GM21529 (cell line): ENCODE results near the gene DMD.

ENCODE experiments used
- ATAC-seq: cut with Tn5 transposase; IDR thresholded peaks from one replicate; pipeline ENCODE4 v1.9.1; 2021; ENCODE audit not compliant: unreplicated experiment

The DMD gene

DNA sequence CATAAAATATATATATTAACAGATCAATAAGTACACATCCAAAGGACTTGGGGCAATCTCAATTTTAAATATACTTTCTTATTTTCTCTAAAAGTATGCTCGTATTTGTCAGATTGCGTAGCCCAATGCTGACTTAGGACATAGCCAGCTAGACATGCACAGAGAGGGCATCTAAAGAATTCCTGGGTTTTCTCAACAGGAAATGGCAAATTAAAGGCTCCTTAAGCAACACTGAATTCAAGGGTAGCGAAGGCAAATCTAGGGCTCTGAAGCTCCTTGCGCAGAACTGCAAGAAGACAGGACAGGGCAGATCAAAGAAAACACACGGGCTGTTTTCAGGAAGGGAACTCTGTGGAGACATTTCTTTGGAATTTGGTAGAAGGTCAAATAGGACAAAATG is 2044.9 kb downstream of the DMD start:
- ATAC-seq: no peak

DNA sequence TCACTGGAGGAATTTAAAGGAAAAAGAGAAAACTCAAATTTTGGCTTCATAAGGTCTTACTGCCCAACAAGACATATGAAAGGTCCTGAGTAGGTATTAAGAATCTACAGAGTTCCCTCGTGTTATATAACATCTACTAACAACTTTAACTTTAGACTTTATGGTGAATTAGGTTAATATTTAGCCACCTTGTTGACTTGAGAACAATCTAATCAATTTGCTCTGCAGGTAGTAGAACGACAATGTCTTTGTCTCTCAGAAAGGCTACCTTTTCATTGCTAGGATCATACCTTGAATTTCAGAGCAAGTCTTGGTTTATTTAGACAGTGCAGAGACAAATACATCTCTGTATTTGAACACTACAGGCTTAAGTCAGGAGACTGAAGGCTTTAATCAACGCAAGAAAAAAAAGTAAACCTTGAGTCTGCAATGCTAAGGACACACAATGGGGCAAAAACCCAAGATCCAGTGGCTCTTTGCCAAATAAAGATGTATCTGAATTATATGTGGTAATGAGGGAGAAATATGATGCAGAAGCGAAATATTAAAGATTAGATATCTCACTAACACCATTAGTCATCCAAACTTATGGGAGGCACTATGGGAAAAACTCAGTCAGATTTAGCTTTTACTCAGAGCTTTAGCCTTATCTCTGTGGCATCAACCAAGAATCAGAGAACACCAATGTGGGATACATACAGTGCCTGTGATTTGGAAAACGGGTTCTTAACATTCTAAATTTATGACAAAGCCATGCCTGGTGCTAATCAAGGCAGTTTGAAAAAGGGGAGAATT is 2045.9 kb downstream of the DMD start:
- no peak for ATAC-seq

DNA sequence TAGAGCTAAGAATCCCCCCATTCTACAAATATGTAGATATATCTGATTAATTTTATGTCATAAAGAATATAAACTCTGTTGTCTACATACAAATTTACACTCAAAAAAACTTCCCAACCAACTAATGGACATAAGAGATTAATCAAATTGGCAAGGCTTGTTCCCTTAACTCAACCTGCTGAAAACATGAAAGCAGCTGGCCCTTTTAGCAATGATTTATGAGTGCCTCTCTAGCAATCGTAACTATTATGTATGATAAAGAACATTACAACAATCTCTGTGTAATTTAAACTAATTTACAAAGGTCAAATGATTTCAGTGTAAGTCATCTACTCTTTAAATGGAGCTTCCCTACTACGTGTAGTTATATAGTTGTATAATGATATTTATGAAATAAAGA is 2056.4 kb downstream of the DMD start:
- ATAC-seq: no peak

DNA sequence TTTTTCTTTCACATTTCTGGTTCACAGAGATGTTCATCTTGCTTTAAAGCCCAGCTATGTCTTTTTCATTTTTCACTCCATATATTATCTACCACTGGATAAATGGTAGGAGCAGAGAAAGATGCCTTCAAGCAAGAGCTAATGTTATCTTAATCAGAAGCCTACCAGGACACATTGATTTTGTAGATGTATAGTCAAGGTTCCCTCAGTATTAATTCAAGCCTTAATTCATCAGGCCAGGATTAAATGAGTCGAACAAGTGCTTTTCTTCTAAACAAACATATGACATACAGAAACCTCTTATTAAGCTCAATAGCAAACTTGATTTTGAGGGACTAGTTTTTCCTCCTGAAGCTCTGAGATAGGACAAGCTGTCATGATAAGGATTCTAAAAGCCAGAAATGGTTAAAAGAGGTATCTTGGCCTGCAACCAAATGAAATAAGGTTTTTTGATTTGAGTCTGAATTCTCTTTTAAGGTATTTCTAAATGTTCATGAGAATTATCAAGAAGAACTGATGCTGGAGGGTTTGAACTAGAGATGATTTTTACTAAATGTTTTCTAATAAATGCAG is 2057.8 kb downstream of the DMD start:
- no peak for ATAC-seq

DNA sequence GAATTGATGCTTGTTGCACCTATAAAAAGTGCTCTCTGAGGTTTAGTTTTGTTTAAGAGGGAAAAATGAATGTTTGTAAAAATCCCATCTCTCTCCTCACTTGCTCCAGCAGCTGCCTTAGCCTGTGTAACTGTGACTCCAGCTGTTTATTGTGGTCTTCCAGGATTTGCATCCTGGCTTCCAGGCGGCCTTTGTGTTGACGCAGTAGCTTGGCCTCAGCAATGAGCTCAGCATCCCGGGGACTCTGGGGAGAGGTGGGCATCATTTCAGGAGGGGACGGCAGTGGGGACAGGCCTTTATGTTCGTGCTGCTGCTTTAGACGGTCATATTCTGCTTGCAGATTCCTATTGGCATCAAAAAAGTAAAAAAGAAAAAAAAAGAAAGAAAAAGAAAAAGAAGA is 2064.2 kb downstream of the DMD start:
- ATAC-seq: no peak

DNA sequence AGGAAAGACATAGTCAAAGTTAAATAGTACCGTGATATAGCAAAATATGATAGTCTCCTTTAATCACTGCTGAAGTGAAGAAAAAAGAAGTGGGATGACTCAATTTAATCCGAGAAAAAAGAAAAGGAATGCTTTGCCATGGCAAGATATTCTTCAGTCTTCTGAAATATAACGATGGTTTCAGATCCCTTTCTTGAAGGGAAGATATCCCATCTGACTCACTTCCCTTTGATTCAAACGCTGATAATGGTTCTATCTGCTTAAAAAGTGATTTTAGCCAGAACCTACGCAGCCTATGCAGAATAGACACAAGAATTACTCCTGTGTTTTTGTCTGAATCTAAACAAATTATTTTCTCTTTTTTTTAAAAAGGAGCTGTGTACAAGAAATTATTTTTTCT is 2071.4 kb downstream of the DMD start:
- ATAC-seq: no peak

DNA sequence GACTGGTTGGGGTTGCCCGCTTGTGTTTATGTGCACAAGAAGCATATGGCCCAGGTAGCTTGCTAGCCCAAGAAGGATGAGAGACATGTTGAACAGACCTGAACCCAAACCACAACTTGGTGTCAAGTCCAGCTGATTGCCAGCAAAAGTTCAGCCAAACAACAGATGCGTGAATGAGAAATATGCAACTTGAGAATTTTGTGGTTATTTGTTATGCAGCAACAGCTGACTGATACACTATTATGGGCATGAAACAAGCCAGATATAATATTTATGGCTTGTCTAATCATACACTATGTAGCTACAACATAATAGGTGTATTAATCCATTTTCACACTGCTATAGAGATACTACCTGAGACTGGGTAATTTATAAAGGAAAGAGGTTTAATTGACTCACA is 2073.2 kb downstream of the DMD start:
- ATAC-seq: no peak

DNA sequence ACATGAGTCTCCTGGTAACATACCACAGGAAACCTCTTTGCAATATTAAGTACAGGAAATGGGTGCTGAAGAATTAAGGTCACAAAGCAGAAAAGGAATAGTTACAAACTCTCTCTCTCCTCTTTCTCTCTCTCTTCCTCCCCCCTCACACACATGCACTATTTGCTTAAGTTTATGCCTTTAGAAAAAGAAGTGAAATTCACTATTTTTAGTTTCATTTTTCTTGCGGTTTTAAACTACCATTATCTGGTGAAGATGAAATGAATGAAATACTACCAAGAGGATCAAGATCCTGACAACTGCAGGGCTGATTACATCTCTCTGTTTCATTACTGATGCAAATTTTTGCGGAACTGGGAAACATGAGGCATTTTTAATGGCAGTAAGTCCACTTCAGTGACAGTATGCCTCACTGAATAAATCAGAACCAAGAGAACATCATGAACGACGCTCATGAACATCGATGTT is 2075.2 kb downstream of the DMD start:
- ATAC-seq: peak; percentile 95

DNA sequence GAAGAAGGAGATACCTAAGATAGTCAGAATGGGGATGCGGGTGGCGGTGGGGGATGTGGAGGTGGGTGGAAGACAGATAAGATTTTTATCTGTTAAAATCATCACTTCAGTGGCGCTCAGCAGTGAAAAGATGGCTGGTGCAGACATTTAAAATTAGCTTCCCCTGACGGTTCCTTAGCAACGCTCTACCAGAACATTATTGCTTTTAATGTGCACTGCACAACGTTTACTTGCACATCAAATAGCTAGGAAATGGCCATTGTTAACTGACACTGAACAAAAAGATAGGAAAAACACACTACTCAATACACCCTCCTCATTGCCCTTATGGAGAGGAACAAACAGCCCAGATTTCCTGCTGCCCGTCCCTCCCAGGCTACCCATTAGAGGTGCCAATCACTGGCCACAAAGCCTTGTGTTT is 2078.5 kb downstream of the DMD start:
- ATAC-seq: no peak

DNA sequence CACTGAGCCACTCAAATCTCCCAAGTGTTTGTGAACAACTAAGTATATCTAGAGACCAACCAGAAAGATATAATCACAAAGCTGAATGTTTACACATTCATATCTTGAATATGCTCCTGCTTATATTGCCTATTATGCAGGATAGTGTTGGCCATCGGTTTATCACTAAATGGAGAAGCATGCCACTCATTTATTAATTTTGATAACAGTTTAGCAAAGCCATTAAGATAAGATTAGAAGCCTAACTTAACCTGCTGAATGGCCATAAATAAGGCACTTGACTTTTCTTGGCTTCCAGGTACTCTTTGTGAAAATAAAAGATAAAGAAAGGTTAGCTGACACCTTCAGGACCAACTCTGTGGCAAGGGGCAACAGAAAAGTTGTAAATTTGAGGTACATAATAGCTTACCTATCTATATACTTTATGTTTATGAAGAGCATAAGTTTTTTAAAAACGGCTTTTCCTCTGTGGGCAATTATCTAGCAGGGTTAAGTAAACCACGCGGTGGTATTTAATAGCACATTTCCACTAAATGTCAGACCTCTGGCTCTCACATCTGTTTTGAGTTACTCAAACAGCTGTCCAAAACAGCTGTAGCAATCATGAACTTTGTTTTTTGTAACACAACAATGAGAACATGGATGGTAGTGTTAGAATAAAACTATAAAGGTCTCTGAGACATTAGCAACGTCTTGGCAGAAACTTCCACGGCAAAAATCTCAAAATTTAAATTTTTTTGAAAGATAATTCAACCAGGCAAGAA is 2080.7 kb downstream of the DMD start:
- ATAC-seq: no peak

DNA sequence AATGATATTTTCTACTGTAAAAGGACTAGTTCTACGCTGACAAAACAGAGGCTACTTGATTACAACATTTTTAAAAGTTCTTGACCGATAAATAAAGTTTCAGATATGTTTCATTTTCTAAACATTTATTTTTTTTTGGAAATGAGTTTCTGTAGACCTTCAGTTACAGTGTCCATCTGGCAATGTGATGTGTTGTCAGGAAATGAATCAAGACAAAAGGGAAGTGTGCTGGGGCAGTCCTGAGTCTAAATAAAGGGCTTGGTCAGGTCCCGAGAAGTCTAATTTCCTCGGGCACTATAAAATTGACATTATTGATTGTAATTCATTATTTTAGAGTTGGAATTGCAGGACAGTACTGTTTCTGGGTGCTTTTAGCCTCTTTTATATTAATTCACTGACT is 2082.5 kb downstream of the DMD start:
- ATAC-seq: no peak

DNA sequence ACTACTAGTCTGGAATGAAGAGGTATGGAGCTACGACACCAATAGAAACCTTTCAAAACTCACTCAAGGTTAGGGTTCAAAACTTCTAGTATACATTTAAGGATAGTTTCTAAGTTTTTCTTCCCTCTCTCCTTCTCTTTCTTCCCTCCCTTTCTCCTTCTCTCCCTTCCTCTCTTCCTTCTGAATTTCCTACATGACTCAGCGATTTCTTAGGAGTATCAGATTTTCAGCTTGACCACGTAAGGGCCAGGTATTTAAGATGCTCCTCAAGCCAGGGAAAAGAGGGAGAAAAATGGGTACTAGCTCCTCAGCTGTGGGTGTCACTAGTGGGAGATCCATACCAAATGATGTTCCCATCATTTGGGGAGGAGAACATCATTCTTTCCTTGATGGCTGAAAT is 2083.6 kb downstream of the DMD start:
- ATAC-seq: no peak

DNA sequence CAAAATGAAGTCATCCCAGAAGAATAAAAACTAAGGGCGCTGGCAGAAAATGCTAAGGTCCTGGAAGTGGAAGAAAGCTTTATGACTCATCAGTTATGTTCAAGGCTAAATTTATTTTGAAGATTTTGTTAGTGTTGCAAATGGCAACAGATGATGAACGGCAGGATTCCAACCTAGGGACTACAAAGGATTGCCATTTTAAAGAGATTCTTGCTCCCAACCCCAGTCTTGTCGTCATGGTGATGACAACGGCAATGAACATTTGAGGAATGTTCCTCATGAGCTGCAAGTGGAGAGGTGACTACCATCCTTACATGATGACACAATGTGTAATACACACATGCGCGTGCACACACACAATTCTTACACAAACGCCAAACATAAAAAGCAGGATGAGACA is 2085.1 kb downstream of the DMD start:
- no peak for ATAC-seq

DNA sequence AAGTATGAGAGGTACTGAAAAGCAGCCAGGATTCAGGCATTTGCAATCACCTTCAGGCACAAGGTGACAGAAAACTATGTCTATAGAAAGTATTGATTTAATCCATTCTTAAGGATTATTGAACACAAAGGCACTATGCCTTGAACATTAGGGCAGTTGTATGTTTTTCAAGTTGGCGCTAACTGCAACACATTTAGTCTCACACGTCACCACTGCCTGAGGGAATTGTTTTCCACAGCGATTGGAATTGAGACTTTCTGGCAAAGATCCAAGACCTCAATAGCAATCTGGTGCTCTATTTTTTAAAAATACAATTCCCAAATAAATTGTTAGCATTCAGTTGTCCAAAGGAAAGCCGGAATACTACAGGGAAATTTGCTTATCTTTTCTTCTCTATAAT is 2086.8 kb downstream of the DMD start:
- no peak for ATAC-seq

DNA sequence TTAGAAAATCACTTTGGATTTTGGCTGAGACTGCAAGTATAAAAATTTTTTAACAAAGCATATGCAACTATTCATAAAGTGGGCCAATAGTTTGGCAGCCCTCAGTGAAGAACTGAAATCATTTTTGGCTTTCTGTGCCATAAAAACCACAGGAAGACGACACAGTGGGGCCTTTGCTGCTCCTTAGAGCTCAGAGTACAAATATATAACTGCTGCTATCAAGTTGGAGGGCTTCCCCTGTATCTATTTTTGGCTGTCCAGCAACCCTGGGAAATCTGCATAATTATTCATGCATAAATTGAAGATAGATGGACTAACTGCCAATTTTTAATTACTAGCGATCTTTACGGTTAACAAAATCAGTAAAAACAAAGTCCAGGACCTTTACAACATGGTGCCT is 2088.0 kb downstream of the DMD start:
- ATAC-seq: no peak

DNA sequence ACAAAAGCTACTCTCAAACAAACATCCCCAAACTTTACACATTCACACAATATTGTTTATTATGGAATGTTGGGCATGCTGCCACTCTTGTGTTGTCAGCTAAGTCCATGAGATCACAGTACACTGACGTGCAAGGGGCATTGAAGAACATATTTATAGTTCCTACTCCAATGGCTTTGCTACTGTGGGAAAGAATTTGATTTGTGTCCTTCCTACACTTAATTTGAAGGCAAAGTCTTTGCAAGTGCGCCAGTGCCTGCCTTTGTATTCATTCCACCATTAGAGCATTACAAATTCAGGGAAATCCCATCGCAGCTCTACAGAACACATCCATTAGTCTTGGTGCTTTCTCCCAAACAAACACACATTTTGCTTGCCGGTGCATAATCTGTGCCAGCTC is 2094.1 kb downstream of the DMD start:
- no peak for ATAC-seq

DNA sequence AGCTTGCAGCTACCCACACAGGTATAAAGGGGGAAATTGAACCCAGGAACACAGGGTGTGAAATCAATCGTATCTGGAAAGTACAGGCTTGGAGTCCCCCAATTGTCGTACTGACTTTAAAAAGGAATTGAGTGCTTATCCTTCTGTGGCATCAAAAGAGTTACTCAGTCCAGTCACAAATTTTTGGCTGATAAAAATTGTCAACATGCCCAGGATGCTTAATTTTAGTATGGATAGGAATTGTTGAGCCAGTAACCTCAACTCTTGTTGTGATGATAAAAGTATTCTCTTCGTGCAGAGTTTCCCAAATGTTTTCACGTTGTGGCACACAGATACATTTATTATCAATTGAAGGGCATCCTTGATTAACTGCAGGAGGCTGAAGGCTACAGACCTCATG is 2096.0 kb downstream of the DMD start:
- no peak for ATAC-seq

DNA sequence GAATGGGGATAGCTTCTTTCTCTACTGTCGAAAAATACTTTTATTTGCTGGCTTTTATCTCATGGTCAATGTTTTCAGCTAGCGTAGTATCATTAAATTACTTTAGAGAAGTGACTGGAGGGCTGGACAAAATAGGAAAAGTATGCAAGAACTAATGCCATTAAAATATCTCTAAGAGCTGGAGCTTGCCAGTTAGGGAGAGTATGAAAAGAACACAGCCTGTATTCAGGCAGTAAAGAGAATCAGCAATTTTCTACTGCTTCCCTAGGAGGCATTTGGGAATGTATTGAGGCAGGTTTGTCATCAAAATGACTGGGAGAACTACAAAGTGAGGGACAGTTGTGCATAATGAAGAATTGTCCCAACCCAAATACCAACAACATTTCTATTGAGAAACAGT is 2096.5 kb downstream of the DMD start:
- no peak for ATAC-seq

DNA sequence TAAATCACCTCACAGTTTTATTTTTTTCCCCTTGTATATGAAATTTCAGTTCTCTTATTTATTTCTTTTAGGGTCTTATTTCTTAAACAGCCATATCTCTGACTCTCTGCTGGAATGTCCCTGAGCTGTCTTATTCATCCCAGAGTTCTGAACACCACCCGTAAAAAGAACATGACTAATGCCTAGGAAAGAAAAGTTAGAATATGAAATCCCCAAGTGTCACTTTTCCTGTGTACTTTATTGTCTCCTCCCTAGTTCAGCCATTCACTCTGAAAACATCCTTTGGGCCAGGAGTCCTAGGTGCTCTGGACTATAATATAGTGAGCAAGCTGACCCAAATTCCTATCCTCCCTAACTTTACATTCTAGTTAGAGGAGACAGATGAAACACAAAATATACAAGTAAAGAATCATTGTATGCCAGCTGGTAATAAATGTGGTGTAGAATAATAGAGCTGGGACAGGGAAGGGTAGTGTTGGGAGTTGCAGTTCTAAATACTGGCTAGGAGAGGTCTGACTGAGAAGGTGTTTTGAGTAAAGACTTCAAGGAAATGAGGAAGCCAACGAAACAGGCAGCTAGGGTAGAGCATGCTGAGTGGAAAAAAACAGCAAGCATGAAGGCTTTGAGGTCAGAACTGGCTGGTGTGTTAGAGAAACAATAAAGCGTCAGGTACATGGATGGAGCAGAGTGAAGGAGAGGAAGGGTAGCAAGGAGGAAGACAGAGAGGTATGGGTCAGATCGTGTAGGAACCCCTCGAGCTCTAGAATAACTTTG is 2098.9 kb downstream of the DMD start:
- ATAC-seq: no peak

DNA sequence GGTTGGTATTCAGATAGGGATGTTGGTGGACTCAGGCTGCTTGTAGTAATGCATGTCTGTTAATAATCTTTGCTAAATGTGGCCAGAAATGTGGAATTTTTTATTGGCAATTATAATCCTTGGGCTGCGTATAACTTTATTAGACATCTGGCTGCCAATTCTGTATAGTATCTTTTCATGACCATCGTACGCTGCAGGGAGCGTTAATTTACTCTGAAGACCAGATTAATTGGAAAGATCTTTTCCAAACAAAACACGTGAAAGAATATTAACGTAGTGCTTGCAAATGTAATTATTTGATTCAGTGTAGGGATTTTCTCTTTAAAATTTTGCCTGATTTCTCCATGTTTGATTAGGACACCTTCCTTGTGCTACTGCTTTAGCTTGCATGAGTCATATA is 2100.7 kb downstream of the DMD start:
- no peak for ATAC-seq

DNA sequence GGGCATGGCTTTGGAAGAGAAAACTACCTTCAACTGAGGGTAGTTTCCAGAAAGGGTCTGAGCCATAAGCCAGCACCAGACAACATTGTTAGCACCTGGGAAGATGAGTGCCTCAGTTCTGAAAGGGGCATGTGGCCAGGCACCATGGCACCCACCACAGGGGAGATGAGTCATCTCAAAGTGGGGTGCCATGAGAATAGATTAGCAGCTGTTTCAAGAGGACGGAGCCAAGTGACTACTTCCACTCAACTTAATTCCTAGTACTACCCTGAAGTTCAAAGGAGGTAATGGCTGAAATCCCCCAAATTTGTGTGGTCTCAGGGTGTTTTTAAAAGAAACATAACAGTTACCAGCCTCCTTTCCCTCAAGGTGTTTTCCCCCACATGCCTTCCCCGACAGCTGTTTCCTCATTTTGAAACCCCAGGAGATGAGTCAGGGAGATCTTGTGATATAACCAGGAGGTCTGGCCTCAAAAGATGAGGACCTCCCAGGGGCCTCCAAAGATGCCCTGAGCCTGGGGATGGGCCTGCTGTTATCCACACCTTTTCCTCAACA is 2111.7 kb downstream of the DMD start:
- peak; percentile 84 for ATAC-seq
